ENCODE measurements around the gene PNPLA2. TPM values are rescaled to one million over a fixed set of nuclear protein-coding genes. Genes with fewer than 3 reads are reported as not detected.

The PNPLA2 gene
- total RNA-seq, 2 donors from 2014 or later, result 61.8 to 115 TPM

GRCh38 chr11:824292-824880 lies 5.7 kb downstream of the PNPLA2 start:
- 78% methylated on average over 58 of the region's 59 CpGs for WGBS
- Histone ChIP-seq H3K4me1 (replicated peaks) (peaks cover 33% of the 10 kb centered on the region), H3K27ac (no peak overlapping the region), H3K27me3 (replicated peaks; ENCODE audit: insufficient read depth) (no peaks in the 10 kb centered on the region), H3K36me3 (peaks cover 8 to 16% of the 10 kb centered on the region in 2 donors), H3K9me3 (no peaks in the 10 kb centered on the region), H3K4me3 (no peak overlapping the region)
- TF ChIP-seq POLR2AphosphoS5 (IDR thresholded peaks at IDR 0.05) (no peak), CTCF (IDR thresholded peaks at IDR 0.05) (no peak), POLR2A (IDR thresholded peaks at IDR 0.05) (no peak)
- no peak for DNase-seq (ENCODE audit: low spot score)
- intact Hi-C loops (cut with DNase I), result no loop called here

DNA sequence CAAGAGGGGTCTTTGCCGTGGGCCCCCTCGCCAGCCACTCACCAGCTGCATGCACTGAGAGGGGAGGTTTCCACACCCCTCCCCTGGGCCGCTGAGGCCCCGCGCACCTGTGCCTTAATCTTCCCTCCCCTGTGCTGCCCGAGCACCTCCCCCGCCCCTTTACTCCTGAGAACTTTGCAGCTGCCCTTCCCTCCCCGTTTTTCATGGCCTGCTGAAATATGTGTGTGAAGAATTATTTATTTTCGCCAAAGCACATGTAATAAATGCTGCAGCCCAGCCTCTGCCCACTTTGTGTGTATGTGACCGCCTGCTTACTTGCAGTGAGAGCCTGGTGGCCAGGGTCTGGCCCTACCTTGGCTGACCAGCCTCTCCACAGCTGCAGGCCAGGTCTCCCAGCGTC lies 6.2 kb downstream of the PNPLA2 start:
- 67% methylated on average over 11 of the region's 11 CpGs for WGBS
- Histone ChIP-seq H3K4me1 (replicated peaks) (peaks cover 39% of the 10 kb centered on the region), H3K36me3 (peaks cover 8 to 16% of the 10 kb centered on the region in 2 donors), H3K27ac (peak overlapping the region in 1 of 2 donors; percentile 53), H3K4me3 (no peak overlapping the region), H3K27me3 (replicated peaks; ENCODE audit: insufficient read depth) (no peaks in the 10 kb centered on the region), H3K9me3 (no peaks in the 10 kb centered on the region)
- intact Hi-C loops (cut with DNase I), result no loop called here
- no peak for DNase-seq (ENCODE audit: low spot score)
- TF ChIP-seq POLR2A (IDR thresholded peaks at IDR 0.05), result no peak
- TF ChIP-seq CTCF (IDR thresholded peaks at IDR 0.05), result no peak
- TF ChIP-seq POLR2AphosphoS5 (IDR thresholded peaks at IDR 0.05), result no peak

DNA sequence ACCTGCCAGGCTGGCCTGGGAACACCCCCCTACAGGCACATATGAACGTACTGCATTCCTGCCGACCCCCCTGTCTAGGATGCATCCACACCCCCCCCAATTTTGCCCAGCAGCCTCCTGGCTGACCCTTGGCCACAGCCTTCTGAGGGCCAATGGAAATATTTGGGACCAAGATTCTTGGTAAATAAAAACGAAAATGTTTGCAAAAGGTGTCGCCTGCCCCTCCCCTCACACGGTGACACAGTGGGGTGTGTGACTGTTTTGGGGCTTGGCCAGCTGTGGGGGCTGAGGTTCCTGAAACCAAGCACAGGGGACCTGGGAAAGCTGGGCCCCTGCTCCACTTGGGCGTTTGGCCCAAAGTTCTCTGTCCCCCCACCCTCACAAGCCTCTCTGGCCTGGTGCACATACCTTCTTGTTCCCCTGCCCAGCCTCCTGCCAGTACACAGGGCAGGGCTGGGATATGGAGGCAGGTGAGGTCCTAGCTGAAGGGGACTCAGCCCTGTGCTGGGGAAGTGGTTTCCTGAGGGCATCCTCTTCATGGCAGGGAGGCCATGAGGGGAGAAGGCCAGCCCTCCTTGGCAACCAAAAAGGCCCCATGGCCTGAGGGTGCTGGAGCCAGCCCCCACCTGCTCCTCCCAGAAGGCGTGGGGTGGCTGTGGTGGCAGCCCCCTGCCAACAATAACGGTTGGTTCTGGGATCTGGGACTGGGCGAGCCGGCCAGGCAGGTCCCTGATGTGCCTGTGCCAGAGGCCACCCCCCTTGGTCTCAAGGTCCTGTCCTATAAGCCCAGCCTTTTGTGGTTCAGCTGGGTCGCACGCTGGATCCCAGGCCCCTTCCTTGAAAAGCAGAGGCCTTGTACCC lies 6.9 kb downstream of the PNPLA2 start:
- 57% methylated on average over 12 of the region's 12 CpGs for WGBS
- H3K9me3 ChIP-seq, result no peaks in the 10 kb centered on the region
- intact Hi-C loops (cut with DNase I), result no loop called here
- peaks cover 8 to 16% of the 10 kb centered on the region in 2 donors for H3K36me3 ChIP-seq
- TF ChIP-seq CTCF (IDR thresholded peaks at IDR 0.05) (no peak), POLR2A (IDR thresholded peaks at IDR 0.05) (no peak), POLR2AphosphoS5 (IDR thresholded peaks at IDR 0.05) (no peak)
- no peak for DNase-seq (ENCODE audit: low spot score)
- no peaks in the 10 kb centered on the region for H3K27me3 ChIP-seq (replicated peaks; ENCODE audit: insufficient read depth)
- no peak overlapping the region for H3K4me3 ChIP-seq
- H3K27ac ChIP-seq, result peak overlapping the region; percentile 53 to 62
- peaks cover 39% of the 10 kb centered on the region for H3K4me1 ChIP-seq (replicated peaks)

DNA sequence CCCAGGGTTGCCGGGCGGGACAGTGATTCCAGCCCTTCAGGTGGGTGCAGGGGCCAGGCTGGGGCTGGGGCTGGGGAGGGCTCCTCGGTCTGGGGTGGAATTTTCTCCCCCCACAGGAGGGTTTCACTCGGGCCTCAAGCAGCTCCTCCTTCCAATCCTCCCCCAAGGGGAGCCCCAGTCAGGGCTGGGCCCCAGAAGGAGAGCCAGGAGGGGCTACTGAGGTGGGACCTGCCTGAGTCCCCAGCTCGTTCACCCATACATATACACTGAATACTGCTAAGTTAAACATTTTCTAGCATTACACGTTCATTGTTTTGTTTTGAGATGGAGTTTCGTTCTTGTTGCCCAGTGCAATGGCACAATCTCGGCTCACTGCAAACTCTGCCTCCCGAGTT lies 7.5 kb downstream of the PNPLA2 start:
- no peaks in the 10 kb centered on the region for H3K27me3 ChIP-seq (replicated peaks; ENCODE audit: insufficient read depth)
- TF ChIP-seq CTCF (IDR thresholded peaks at IDR 0.05) (no peak), POLR2A (IDR thresholded peaks at IDR 0.05) (no peak), POLR2AphosphoS5 (IDR thresholded peaks at IDR 0.05) (no peak)
- WGBS, result 80% methylated on average over 8 of the region's 9 CpGs

More for the DNA sequence above, 7.5 kb downstream of the PNPLA2 start:
- no peak for DNase-seq (ENCODE audit: low spot score)
- peaks cover 8 to 16% of the 10 kb centered on the region in 2 donors for H3K36me3 ChIP-seq
- H3K9me3 ChIP-seq, result no peaks in the 10 kb centered on the region
- intact Hi-C loops (cut with DNase I), result no loop called here
- H3K4me3 ChIP-seq, result no peak overlapping the region
- peak overlapping the region; percentile 53 to 62 for H3K27ac ChIP-seq
- peaks cover 33% of the 10 kb centered on the region for H3K4me1 ChIP-seq (replicated peaks)
